OCI-LY3 (cell line): ENCODE measurements around the gene CNTN1.

ENCODE experiments used
- H2AFZ ChIP-seq: fragments of 200-600, 300-600 bp; shearing (Covaris generic); 2 replicates; pipeline ENCODE4 v1.6.0; 2014; ENCODE audit warnings: antibody characterized with exemption, low read depth, low read length
- H3K27ac ChIP-seq: fragments of 200-600, 300-600 bp; sonication (generic); 2 replicates; pipeline ENCODE4 v1.5.1; 2014; ENCODE audit warnings: mild to moderate bottlenecking, low read length, moderate library complexity, mixed read lengths
- H3K27me3 ChIP-seq: fragments of 200-600, 300-600 bp; sonication (generic); 2 replicates; pipeline ENCODE4 v1.6.1; 2014; ENCODE audit warnings: low read depth, low read length, mixed read lengths
- H3K36me3 ChIP-seq: fragments of 200-600, 300-600 bp; sonication (generic); replicated peaks from 2 replicates; pipeline ENCODE3; 2014; ENCODE audit warnings: low read depth, low read length, mixed read lengths
- H3K4me1 ChIP-seq: fragments of 300-600, 200-600 bp; sonication (generic); 2 replicates; pipeline ENCODE4 v1.6.1; 2014; ENCODE audit warnings: low read length, mixed read lengths
- H3K4me2 ChIP-seq: fragments of 200-600, 300-600 bp; sonication (generic); 2 replicates; pipeline ENCODE4 v1.6.1; 2014; ENCODE audit warnings: low read length, mixed read lengths
- H3K4me3 ChIP-seq: fragments of 300-600, 200-600 bp; sonication (generic); 2 replicates; pipeline ENCODE4 v1.5.1; 2014; ENCODE audit warnings: antibody characterized with exemption, mild to moderate bottlenecking, low read length, moderate library complexity
- H3K79me2 ChIP-seq: fragments of 300-600, 200-600 bp; shearing (Covaris generic); 2 replicates; pipeline ENCODE4 v1.6.1; 2014; ENCODE audit warnings: mild to moderate bottlenecking, low read length, mixed read lengths
- H3K9ac ChIP-seq: fragments of 300-600, 200-600 bp; shearing (Covaris generic); 2 replicates; pipeline ENCODE4 v1.6.0; 2014; ENCODE audit warnings: mild to moderate bottlenecking, low read length, moderate library complexity
- H3K9me3 ChIP-seq: fragments of 200-600, 300-600 bp; shearing (Covaris generic); 2 replicates; pipeline ENCODE4 v1.6.1; 2014; ENCODE audit warnings: low read length, mixed read lengths; ENCODE audit not compliant: insufficient read depth
- H4K20me1 ChIP-seq: fragments of 200-600, 300-600 bp; sonication (generic); 2 replicates; pipeline ENCODE4 v1.6.1; 2016; ENCODE audit warnings: low read length, mixed read lengths; ENCODE audit not compliant: insufficient read depth
- CTCF ChIP-seq: fragments of 200-600, 300-600 bp; sonication (generic); IDR thresholded peaks from 2 replicates; pipeline ENCODE4 v1.5.1; 2014; ENCODE audit warnings: antibody characterized with exemption, low read length, low read depth
- EZH2phosphoT487 ChIP-seq: fragments of 200-600 bp; shearing (Covaris generic); IDR thresholded peaks from 2 replicates; pipeline ENCODE4 v1.6.1; 2018; ENCODE audit warnings: antibody characterized with exemption, mixed run types, low read depth

CNTN1 gene

GRCh38 chr12:40648519-40648918 is 43.7 kb upstream of the CNTN1 start:
- Histone ChIP-seq H3K4me1 (no peaks in the 10 kb centered on the region), H3K9ac (no peak overlapping the region), H3K79me2 (no peaks in the 10 kb centered on the region), H3K27me3 (no peaks in the 10 kb centered on the region), H4K20me1 (no peaks in the 10 kb centered on the region), H3K4me3 (no peak overlapping the region), H3K4me2 (no peak overlapping the region), H3K36me3 (no peaks in the 10 kb centered on the region), H3K27ac (no peak overlapping the region), H2AFZ (no peak overlapping the region), H3K9me3 (no peaks in the 10 kb centered on the region)
- TF ChIP-seq CTCF, result no peak
- no peak for TF ChIP-seq EZH2phosphoT487

GRCh38 chr12:40650038-40650704 is 42.1 kb upstream of the CNTN1 start:
- TF ChIP-seq CTCF (no peak), EZH2phosphoT487 (no peak)
- Histone ChIP-seq H3K27ac (no peak overlapping the region), H3K4me2 (no peak overlapping the region), H3K9me3 (no peaks in the 10 kb centered on the region), H3K4me3 (no peak overlapping the region), H3K79me2 (no peaks in the 10 kb centered on the region), H2AFZ (no peak overlapping the region), H3K27me3 (no peaks in the 10 kb centered on the region), H3K9ac (no peak overlapping the region), H3K36me3 (no peaks in the 10 kb centered on the region), H4K20me1 (no peaks in the 10 kb centered on the region), H3K4me1 (no peaks in the 10 kb centered on the region)

- Histone ChIP-seq H3K4me3 (no peak overlapping the region), H3K36me3 (no peaks in the 10 kb centered on the region), H3K9me3 (no peaks in the 10 kb centered on the region), H3K27me3 (no peaks in the 10 kb centered on the region), H2AFZ (no peak overlapping the region), H3K4me1 (no peaks in the 10 kb centered on the region), H3K27ac (no peak overlapping the region), H3K9ac (no peak overlapping the region), H3K4me2 (no peak overlapping the region), H4K20me1 (no peaks in the 10 kb centered on the region), H3K79me2 (no peaks in the 10 kb centered on the region)
- no peak for TF ChIP-seq EZH2phosphoT487
- no peak for TF ChIP-seq CTCF
These were observed 36.8 kb upstream of the CNTN1 start for GRCh38 chr12:40655451-40655850.

GRCh38 chr12:40662366-40662765 is 29.9 kb upstream of the CNTN1 start:
- H3K27me3 ChIP-seq, result no peaks in the 10 kb centered on the region
- no peak overlapping the region for H3K4me2 ChIP-seq
- H3K79me2 ChIP-seq, result no peaks in the 10 kb centered on the region
- TF ChIP-seq EZH2phosphoT487, result no peak
- no peak for TF ChIP-seq CTCF
- no peak overlapping the region for H3K9ac ChIP-seq
- no peak overlapping the region for H3K27ac ChIP-seq
- no peak overlapping the region for H2AFZ ChIP-seq
- no peaks in the 10 kb centered on the region for H3K4me1 ChIP-seq
- no peaks in the 10 kb centered on the region for H3K9me3 ChIP-seq
- H3K4me3 ChIP-seq, result no peak overlapping the region
- no peaks in the 10 kb centered on the region for H4K20me1 ChIP-seq
- no peaks in the 10 kb centered on the region for H3K36me3 ChIP-seq
